GM19351 (cell line): ENCODE measurements around the gene ZBP1.
A peak's percentile ranks its signal among the peaks of the same experiment; 100 is the strongest.
"Not testable (repeated sequence)": the region's sequence is repeated elsewhere in the genome, so short reads cannot be mapped to it uniquely, and the experiment has no call there.

Source experiments
- ATAC-seq: cut with Tn5 transposase; IDR thresholded peaks from one replicate; pipeline ENCODE4 v1.9.1; 2021; ENCODE audit warnings: mild to moderate bottlenecking, moderate library complexity; ENCODE audit not compliant: unreplicated experiment

The ZBP1 gene

DNA sequence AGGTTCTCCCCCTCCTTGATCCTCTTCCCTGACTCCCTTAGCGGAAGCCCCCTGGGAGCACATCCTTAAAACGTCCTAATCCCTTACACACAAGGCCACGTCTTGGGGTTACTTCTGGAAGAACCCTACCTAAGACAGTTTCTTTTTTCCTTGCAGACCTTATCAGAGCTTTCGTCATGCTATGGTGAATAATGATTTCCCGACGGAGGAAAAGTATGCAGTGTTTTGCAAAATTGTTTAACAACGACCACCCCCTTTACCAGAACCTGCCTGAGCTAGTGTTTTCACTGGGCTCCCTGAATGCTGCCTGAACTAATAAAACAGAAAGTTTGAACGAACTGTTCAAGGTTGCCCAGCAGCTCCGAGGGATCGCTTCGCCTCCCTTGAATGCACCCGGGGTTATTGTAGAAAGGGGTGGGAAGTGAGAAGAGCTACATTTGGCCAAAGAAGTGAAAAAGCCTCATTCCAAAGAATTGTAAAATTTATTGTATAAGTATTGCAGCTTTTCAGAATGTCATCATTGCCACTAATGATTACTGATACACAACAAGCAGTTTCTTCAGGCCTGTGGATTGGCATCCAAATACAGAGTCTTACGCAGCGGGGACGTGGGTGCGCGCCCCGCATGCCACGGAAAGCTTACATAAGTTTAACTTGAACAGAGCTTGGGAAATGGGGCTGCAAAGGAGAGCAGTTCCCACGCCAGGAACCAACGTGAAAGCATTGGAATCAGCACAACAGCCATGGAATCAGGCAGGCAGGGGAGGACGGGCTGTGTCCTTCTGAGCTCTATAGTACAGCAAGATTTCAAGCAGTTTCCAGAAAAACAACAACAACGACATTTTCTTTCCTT, 27.9 kb upstream of the ZBP1 start:
- no peak for ATAC-seq

DNA sequence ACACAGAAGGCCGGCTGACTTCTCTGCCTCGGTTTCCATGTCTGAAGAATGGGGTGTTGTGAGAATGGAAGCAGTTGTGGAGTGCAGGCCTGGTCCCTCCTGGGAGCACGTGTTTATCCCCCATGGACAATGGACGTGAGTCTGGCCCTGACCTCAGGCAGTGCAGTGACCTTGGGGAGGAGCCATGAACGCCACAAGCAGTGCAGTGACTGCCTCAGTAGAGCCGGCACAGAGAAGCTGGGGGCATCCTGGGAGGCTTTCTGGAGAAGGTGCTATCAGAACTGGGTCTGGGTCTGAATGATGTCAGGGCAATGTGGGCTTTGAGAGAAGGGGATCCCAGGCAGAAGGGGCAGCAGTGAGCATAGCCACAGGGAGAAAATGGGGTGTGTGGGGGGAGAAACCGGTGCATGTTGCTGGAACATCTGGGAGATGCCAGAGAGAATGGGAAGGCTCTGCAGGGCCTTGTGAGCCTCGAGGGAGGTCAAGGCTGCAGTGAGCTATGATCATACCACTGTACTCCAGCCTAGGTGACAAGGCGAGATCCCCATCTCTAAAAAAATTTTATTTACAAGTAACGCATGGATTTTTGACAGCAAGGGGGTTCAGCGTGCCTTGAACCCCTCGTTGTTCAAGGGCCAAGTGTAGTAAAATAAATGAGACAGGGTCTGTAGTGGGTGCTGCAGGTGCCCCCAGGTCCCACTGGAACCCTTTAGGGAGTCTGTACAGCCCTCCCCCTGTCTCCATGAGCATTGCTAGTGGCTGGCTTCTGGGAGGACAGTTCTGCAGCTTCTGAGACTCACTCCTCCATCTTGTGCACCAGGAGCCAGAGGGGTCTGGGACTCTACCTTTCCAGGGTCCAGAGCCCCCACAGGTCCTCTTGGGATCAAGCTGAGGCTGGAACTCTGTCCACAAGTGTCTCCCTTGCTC, 27.0 kb upstream of the ZBP1 start:
- no peak for ATAC-seq

DNA sequence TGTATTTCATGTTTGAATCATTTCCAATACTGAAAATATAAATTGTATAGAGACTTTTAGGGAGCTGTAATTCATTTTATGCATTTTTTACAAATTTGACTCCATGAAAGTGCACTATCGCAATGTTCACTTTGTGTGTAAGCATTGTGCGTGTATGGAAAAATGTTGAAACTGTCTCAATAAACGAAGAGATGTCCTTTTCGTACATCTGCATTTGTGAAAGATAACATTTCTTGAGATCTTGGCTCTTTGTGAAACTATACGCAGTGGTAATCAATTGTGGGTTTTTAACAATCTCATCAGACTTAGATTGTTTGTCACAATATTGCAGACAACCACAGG, 18.6 kb upstream of the ZBP1 start:
- ATAC-seq: no peak

DNA sequence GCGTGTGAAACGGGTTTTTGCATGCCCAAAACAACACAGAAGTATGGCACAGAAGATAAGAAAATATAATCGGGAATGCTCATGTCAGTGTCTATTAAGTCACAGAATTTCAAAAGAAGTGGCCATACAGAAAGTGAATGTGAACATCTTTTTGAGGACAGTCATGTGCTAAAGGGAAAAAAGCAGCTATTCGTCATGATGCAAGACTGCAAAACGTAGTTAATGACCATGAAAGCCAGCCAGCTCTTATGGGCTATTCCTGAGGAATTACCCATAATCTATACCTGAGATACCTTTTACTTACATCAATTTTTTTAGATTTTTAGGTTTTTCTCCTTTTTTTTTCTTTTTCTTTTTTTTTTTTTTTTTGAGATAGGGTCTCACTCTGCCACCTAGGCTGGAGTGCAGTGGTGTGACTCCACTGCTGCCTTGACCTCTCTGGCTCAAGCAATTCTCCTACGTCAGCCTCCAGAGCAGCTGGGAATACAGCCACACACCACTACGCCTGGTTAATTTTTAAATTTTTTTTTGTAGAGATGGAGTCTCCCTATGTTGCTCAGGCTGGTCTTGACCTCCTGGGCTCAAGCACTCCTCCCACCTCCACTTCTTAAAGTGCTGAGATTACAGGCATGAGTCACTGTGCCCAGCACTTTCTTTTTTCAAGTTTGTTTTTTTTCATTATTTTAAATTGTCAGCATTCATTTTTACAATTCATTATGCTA, 18.1 kb upstream of the ZBP1 start:
- ATAC-seq: no peak

DNA sequence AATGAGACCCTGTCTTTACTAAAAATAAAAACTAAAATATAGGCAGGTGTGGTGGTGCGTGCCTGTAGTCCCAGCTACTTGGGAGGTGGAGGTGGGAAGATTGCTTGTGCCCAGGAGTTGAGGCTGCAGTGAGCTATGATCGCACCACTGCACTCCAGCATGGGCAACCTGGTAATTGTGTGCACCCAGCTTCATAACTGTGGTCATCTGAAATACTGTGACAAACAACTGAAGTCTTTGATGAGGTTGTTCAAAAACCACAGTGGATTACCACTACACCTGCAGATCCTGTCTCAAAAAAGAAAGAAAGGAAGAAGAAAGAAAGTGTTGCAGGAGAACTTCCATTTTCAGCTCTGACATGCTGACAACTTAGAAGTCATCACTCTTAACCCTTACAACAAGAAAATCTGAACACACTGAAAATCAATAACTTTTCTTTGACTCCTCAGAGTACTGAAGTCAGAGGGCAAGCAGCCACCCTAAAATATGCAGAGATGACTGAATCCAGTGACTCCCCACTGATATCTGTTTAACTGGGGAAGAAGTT, 13.8 kb upstream of the ZBP1 start:
- no peak for ATAC-seq

DNA sequence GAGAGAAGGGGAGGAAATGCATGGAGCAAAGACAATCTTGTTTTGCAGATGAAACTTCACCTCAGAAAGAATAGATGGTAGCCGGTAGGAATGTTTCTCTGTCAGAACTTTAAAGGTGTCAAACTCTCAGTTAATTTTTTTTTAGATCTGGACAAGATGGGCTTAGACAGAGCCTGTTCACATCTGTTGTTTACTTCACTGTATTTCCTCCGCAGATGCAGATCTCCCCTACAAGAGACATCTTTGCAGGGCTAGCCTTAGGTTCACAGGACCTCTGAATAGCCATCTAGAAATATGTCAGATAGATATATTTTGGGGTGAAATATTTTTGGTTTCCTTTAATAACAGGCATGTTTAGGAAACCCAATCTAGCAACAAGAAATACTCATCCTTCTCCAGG, 12.1 kb upstream of the ZBP1 start:
- ATAC-seq: no peak

DNA sequence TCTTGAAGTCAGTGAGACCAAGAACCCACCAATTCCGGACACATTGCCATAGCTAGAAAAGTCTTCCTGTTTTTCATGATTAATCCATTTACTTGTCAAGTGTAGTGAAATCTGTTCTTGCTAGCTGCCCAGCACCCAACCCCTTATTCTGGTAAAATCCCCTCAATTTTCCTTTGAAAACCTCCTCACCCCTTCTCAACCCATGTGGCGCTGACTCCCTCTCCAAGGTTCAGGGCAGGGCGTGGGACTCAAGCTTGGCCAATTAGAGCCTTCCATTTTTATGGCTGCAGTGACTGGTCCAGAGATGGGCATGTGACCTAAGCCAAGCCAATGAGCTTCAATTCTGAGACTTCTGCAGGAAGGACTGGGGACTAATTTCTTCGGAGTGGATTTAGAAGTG, 9.8 kb upstream of the ZBP1 start:
- ATAC-seq: no peak

DNA sequence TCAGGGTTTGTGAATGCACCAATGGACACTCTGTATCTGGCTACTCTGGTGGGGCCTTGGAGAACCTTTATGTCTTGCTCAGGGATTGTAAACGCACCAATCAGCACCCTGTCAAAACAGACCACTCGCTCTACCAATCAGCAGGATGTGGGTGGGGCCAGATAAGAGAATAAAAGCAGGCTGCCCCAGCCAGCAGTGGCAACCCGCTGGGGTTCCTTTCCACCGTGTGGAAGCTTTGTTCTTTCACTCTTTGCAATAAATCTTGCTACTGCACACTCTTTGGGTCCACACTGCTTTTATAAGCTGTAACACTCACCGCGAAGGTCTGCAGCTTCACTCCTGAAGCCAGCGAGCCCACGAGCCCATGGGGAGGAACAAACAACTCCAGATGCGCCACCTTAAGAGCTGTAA, 9.3 kb upstream of the ZBP1 start:
- not testable (repeated sequence) for ATAC-seq

DNA sequence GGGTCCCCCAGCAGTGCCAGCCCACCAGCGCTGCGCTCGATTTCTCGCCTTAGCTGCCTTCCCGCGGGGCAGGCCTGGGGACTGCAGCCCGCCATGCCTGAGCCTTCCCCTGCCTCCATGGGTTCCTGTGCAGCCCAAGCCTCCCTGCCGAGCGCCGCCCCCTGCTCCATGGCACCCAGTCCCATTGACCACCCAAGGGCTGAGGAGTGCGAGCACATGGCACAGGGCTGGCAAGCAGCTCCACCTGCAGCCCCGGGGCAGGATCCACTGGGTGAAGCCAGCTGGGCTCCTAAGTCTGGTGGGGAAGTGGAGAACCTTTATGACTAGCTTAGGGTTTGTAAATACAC, 8.7 kb upstream of the ZBP1 start:
- not testable (repeated sequence) for ATAC-seq

DNA sequence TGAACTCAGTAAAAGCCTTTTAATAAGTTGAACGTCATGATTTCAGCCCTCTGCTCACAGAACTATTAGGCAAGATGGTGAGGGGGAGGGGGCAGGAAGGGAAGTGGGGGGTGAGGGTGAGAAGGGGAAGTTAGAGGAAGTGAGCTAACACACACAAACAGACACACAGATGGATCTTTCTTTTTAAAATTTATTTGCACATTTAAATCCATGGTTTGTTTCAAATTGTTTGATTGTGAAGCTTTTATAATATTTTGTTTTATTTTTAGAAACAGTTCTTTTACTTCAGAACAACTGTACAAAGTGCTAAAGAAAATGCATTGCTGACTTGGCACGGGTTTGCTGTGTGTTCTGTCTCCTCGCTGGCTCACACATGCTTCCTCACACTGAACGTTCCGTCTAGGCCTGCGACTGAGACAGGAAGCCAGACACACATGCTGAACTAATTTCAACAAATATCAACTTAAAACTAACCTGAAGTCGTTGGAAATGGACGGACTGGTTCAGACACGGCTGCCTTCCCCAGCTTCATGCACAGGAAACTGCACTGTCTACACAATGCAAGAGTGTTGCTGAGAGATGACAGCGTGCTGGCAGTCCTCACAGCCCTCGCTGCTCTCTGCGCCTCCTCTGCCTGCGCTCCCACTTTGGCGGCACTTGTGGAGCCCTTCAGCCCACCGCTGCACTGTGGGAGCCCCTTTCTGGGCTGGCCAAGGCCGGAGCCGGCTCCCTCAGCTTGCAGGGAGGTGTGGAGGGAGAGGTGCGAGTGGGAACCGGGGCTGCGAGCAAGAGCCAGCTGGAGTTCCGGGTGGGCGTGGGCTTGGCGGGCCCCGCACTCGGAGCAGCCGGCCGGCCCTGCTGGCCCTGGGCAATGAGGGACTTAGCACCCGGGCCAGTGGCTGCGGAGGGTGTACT, 8.1 kb upstream of the ZBP1 start:
- ATAC-seq: peak; percentile 45

DNA sequence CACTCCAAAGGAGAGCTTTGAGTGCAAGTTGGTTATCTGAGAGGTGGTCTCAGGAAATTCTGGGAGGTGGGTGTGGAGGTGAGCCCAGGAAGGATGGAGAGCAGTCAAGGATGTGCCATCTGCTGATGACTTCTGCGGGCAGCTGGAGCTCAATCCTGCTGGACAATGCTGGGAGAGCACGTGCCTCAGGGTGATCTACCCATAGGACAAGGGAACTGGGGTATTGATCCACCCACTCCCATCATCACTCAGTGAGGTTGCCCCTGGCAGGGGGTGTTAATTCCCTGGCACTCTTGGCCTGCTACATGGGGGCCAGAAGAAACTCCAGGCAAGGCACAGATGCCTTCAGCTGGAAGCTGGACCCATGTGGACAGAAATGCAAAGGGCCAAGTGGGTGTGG, 7.1 kb upstream of the ZBP1 start:
- ATAC-seq: no peak

DNA sequence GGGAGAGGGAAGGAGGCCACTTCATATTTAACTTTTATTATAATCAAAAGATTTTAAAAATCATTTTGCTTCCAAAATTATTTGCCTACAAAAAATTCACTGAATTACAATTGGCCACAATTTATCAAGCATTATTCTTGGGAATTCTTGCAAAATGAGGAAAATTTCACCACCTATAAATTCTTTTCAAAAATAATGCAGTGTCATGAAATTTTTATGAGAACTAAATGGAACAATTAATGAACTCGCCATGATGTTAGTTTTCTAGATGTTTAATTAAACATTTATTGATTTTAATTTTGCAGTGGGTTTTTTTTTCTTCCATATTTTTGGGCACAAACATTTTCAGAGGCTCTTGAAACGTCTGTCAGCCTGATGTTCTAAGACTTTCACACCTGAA, 5.8 kb upstream of the ZBP1 start:
- no peak for ATAC-seq

DNA sequence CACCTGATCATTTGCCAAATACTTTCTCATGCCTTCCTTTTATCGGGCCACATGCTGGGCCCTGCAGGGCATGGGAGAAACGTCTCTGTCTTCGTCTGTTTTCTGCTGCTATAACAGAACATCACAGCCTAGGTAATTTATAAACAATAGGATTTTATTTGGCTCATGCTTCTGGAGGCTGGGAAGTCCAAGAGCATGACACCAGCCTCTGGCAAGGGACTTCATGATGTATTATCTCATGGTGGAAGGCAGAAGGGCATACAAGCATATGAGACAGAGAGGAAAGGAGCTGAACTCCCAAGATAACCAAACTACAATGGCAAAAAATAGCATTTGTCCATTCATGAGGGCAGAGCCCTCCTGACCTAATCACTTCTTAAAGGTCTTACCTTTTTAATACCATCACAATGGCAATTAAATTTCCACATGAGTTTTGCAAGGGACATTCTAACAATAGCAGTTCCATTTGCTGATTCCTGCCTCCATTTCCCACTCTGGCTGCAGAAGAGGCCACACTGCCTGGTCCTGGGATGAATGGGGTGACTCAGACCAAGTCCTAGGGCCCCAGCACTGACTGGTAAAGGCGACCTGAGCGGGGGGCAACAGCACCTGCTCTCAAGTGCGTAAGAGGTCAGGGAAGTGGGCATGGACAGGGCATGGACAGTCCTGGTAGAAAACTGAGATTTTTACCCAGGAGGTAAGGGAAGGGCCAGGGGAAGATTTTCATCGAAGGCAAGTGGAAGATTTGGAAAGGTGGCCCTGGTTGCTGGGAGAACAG, 5.1 kb upstream of the ZBP1 start:
- ATAC-seq: no peak

DNA sequence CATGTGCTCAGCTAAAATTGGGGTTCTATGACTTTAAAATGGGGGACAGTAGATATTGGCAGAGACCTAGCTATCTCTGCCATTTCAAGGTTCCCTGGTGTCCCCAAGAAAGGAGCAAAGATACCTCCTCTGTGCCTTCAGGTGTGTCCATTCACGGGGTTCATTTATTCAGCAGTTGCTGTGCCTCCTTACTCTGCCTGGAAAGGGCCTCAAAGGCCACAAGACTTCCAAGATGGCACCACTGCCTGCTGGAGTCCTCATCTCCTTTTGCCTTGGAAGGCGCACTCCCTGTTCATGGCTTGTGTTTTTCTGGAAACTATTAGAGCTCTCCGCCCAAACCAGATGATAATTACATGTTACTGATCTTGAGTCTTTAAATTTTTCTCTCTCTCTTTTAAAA, 3.9 kb upstream of the ZBP1 start:
- ATAC-seq: no peak

DNA sequence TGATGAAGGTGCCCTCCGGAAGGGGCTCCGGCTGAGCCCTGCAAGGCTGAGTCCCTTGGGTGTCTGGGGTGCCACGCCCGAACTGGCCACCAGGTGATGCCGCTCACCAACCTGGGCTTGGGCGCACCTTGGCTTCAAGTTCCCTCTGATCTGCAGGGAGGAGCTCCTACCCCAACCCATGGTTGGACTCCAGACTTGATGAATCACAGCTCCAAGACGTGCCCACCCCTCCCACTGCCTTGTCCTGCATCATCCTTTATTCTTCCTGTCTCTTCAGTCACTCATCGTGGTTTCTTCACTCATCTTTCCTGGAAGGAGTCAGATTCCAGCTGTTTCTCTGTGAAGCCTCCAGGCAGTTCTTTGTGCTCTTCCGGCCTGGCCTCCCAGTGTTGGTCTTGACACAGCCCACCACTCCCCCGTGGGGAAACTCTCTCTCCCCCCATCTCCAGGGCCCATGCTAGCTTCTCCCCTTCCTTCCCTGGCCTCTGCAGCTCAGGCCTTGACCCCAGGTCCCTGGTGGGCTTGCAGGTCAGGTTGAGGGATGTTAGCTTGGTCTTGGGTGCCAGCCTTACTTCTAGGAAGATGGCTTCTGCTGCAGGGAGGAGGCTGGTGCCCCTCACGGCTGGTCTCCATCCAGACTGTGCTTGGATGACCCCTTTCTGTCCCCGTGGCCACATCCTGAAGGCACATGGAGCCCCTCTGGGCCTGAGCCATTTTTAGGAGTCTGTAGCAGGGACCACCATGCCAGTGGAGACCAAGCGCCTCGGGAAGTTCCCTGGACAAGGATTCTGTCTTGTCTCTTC, 2.6 kb upstream of the ZBP1 start:
- peak; percentile 24 for ATAC-seq

DNA sequence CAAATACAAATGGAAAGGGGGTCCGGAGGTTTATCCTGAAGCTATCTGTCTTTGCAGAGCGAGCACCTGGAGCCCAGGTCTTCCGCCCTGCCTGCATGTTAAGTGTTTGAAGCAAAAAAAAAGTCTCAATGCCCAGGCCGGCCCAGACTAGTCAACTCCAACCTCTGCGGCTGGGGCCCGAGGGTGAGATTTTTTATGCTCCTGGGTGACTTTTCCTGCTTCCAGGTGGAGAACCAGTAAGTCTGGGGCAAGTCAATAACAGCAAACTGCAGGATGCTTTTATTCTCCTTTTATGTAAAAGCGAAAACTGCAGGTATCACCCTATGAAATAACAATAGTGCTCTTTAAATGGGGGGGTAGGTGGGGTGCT, 2.0 kb upstream of the ZBP1 start:
- no peak for ATAC-seq

DNA sequence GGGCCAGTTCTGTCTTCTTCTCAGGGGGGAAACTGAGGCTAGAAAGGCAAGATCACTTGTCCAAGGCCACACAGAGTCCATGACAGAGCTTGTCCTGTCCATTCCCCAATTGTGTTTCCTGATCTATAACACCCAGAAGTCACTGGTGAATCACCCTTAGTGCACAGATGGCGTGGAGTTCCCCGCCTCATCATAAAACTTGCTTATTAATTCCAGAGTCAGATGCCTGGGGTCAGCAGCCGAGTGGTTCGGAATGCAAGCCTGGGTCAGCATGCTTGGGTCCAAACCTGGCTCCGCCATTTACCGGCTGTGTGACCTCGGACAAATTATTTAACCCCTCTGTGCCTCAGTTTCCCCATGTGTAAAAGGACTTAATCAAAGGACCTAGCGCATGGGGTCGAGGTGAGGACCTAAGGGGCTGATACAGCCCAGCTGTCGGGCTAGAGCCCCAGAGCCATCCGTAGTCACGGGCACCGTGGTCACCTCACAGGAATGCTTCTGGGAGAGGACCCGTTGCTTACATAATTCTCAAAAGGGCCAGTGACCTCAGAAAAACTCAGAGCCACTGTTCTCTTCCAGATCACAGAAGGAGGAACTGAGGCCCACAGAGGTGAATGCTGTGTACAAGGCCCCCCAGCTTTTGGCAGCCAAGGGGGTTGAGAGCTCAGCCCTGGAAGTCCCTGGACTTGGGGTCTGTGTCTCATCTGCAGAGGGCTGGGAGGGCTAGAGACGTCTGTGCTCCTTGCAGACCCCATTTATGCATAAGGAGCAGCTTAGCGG, 1.4 kb upstream of the ZBP1 start:
- no peak for ATAC-seq

DNA sequence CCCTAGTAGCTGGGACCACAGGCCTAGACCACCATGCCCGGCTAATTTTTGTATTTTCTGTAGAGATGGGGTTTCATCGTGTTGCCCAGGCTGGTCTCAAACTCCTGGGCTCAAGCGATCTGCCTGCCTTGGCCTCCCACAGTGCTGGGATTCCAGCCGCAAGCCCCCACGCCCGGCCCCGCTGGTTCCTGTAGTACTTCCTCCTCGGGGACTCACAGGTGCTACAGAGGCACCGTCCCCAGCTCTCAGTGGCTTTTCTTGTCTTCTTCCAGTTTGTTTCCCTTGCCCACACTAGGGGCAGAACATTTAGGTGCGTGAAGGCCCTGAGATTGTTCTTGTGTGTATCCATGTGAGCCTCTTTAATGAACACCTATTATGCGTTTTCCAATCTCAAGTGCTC, 773 bp upstream of the ZBP1 start:
- no peak for ATAC-seq
